Activated naive CD4-positive, alpha-beta T cell treated with anti-CD3 and anti-CD28 coated beads, Interleukin-2, amount 50 U/mL, for 24 hours (primary cell): ENCODE data around the gene TGM3.

Experiments
- H3K27ac Mint-ChIP-seq: one replicate; pipeline ENCODE4 v1.8.0; 2021; ENCODE audit warnings: mild to moderate bottlenecking, mixed read lengths
- H3K27me3 Mint-ChIP-seq: one replicate; pipeline ENCODE4 v1.8.0; 2021; ENCODE audit warnings: mixed read lengths
- H3K36me3 Mint-ChIP-seq: one replicate; pipeline ENCODE4 v1.8.0; 2021; ENCODE audit warnings: mixed read lengths
- H3K4me1 Mint-ChIP-seq: one replicate; pipeline ENCODE4 v1.8.0; 2021; ENCODE audit warnings: mixed read lengths
- H3K4me3 Mint-ChIP-seq: one replicate; pipeline ENCODE4 v1.8.0; 2021; ENCODE audit warnings: mild to moderate bottlenecking, mixed read lengths
- H3K9me3 Mint-ChIP-seq: one replicate; pipeline ENCODE4 v1.8.0; 2021; ENCODE audit warnings: mixed read lengths

The TGM3 gene

GRCh38 chr20:2364044-2364443 lies 68.2 kb downstream of the TGM3 start:
- Mint-ChIP-seq H3K36me3 (peaks cover 3% of the 10 kb centered on the region), H3K4me1 (no peaks in the 10 kb centered on the region), H3K9me3 (peaks cover 25% of the 10 kb centered on the region), H3K27ac (no peak overlapping the region), H3K27me3 (peaks cover 23% of the 10 kb centered on the region), H3K4me3 (no peak overlapping the region)

- Mint-ChIP-seq H3K4me3 (no peak overlapping the region), H3K27ac (no peak overlapping the region), H3K36me3 (peaks cover 3% of the 10 kb centered on the region), H3K4me1 (no peaks in the 10 kb centered on the region), H3K27me3 (peaks cover 24% of the 10 kb centered on the region), H3K9me3 (peaks cover 19% of the 10 kb centered on the region)
Observed at GRCh38 chr20:2365091-2365490, 69.3 kb downstream of the TGM3 start.

- H3K36me3 Mint-ChIP-seq, result peaks cover 3% of the 10 kb centered on the region
Observed at GRCh38 chr20:2365666-2366065, 69.9 kb downstream of the TGM3 start.

GRCh38 chr20:2368621-2369020 lies 72.8 kb downstream of the TGM3 start:
- no peak overlapping the region for H3K4me3 Mint-ChIP-seq
- H3K36me3 Mint-ChIP-seq, result no peaks in the 10 kb centered on the region
- peaks cover 42% of the 10 kb centered on the region for H3K27me3 Mint-ChIP-seq
- H3K27ac Mint-ChIP-seq, result no peak overlapping the region
- no peaks in the 10 kb centered on the region for H3K4me1 Mint-ChIP-seq
- peaks cover 6% of the 10 kb centered on the region for H3K9me3 Mint-ChIP-seq

More at GRCh38 chr20:2365666-2366065, 69.9 kb downstream of the TGM3 start:
- Mint-ChIP-seq H3K9me3 (peaks cover 16% of the 10 kb centered on the region), H3K4me3 (no peak overlapping the region), H3K27ac (no peak overlapping the region), H3K27me3 (peaks cover 24% of the 10 kb centered on the region), H3K4me1 (no peaks in the 10 kb centered on the region)

- Mint-ChIP-seq H3K36me3 (no peaks in the 10 kb centered on the region), H3K27ac (no peak overlapping the region), H3K4me3 (no peak overlapping the region), H3K27me3 (peaks cover 37% of the 10 kb centered on the region), H3K9me3 (peaks cover 6% of the 10 kb centered on the region), H3K4me1 (no peaks in the 10 kb centered on the region)
Observed at GRCh38 chr20:2373098-2373497, 77.3 kb downstream of the TGM3 start.

- H3K27ac Mint-ChIP-seq, result no peak overlapping the region
- no peaks in the 10 kb centered on the region for H3K36me3 Mint-ChIP-seq
- peaks cover 31% of the 10 kb centered on the region for H3K27me3 Mint-ChIP-seq
- H3K4me3 Mint-ChIP-seq, result no peak overlapping the region
- no peaks in the 10 kb centered on the region for H3K9me3 Mint-ChIP-seq
- H3K4me1 Mint-ChIP-seq, result peaks cover 13% of the 10 kb centered on the region
Observed at GRCh38 chr20:2374346-2375125, 78.7 kb downstream of the TGM3 start.

GRCh38 chr20:2378893-2379292 lies 83.1 kb downstream of the TGM3 start:
- no peaks in the 10 kb centered on the region for H3K36me3 Mint-ChIP-seq
- H3K4me3 Mint-ChIP-seq, result no peak overlapping the region
- H3K27ac Mint-ChIP-seq, result no peak overlapping the region
- H3K27me3 Mint-ChIP-seq, result peaks cover 6% of the 10 kb centered on the region
- H3K9me3 Mint-ChIP-seq, result no peaks in the 10 kb centered on the region
- peaks cover 26% of the 10 kb centered on the region for H3K4me1 Mint-ChIP-seq

- Mint-ChIP-seq H3K27me3 (peaks cover 3% of the 10 kb centered on the region), H3K4me3 (peak overlapping the region; percentile 36), H3K9me3 (no peaks in the 10 kb centered on the region), H3K36me3 (no peaks in the 10 kb centered on the region), H3K27ac (no peak overlapping the region), H3K4me1 (peaks cover 26% of the 10 kb centered on the region)
Observed at GRCh38 chr20:2379511-2380229, 83.9 kb downstream of the TGM3 start.

- H3K36me3 Mint-ChIP-seq, result no peaks in the 10 kb centered on the region
- peak within 1 kb of the TSS; percentile 36 for H3K4me3 Mint-ChIP-seq
- no peaks in the 10 kb centered on the region for H3K9me3 Mint-ChIP-seq
- peaks cover 3% of the 10 kb centered on the region for H3K27me3 Mint-ChIP-seq
- peaks cover 26% of the 10 kb centered on the region for H3K4me1 Mint-ChIP-seq
- no peak within 1 kb of the TSS for H3K27ac Mint-ChIP-seq
Observed at GRCh38 chr20:2380601-2381000, 84.8 kb downstream of the TGM3 start, which contains the start of gene TGM6. Gene TGM6 (plus strand): TSS chr20:2380901. CDS start chr20:2380969, 68 bp downstream.

GRCh38 chr20:2381303-2381702 lies 85.5 kb downstream of the TGM3 start:
- H3K4me1 Mint-ChIP-seq, result peaks cover 26% of the 10 kb centered on the region
- no peak overlapping the region for H3K27ac Mint-ChIP-seq
- H3K36me3 Mint-ChIP-seq, result no peaks in the 10 kb centered on the region
- no peak overlapping the region for H3K4me3 Mint-ChIP-seq
- H3K27me3 Mint-ChIP-seq, result peaks cover 3% of the 10 kb centered on the region
- H3K9me3 Mint-ChIP-seq, result no peaks in the 10 kb centered on the region

- H3K27me3 Mint-ChIP-seq, result peaks cover 3% of the 10 kb centered on the region
- H3K4me1 Mint-ChIP-seq, result peaks cover 29% of the 10 kb centered on the region
- no peaks in the 10 kb centered on the region for H3K9me3 Mint-ChIP-seq
- no peaks in the 10 kb centered on the region for H3K36me3 Mint-ChIP-seq
- no peak overlapping the region for H3K4me3 Mint-ChIP-seq
- no peak overlapping the region for H3K27ac Mint-ChIP-seq
Observed at GRCh38 chr20:2382833-2383232, 87.0 kb downstream of the TGM3 start.

GRCh38 chr20:2385026-2385425 lies 89.2 kb downstream of the TGM3 start:
- Mint-ChIP-seq H3K27ac (no peak overlapping the region), H3K9me3 (no peaks in the 10 kb centered on the region), H3K27me3 (peaks cover 2% of the 10 kb centered on the region), H3K4me3 (no peak overlapping the region), H3K36me3 (no peaks in the 10 kb centered on the region), H3K4me1 (peaks cover 11% of the 10 kb centered on the region)

- Mint-ChIP-seq H3K4me3 (no peak overlapping the region), H3K9me3 (no peaks in the 10 kb centered on the region), H3K27me3 (peaks cover 2% of the 10 kb centered on the region)
Observed at GRCh38 chr20:2385496-2385895, 89.7 kb downstream of the TGM3 start.

GRCh38 chr20:2386516-2387179 lies 90.8 kb downstream of the TGM3 start:
- H3K9me3 Mint-ChIP-seq, result no peaks in the 10 kb centered on the region
- H3K27ac Mint-ChIP-seq, result no peak overlapping the region
- H3K4me3 Mint-ChIP-seq, result no peak overlapping the region
- H3K27me3 Mint-ChIP-seq, result peaks cover 2% of the 10 kb centered on the region
- peaks cover 3% of the 10 kb centered on the region for H3K4me1 Mint-ChIP-seq
- no peaks in the 10 kb centered on the region for H3K36me3 Mint-ChIP-seq

More at GRCh38 chr20:2385496-2385895, 89.7 kb downstream of the TGM3 start:
- no peak overlapping the region for H3K27ac Mint-ChIP-seq
- H3K36me3 Mint-ChIP-seq, result no peaks in the 10 kb centered on the region
- peaks cover 7% of the 10 kb centered on the region for H3K4me1 Mint-ChIP-seq

- Mint-ChIP-seq H3K4me3 (no peak overlapping the region), H3K27ac (no peak overlapping the region), H3K4me1 (peaks cover 3% of the 10 kb centered on the region), H3K27me3 (peaks cover 2% of the 10 kb centered on the region), H3K9me3 (no peaks in the 10 kb centered on the region), H3K36me3 (no peaks in the 10 kb centered on the region)
Observed at GRCh38 chr20:2387180-2387577, 91.4 kb downstream of the TGM3 start.

- H3K27ac Mint-ChIP-seq, result no peak overlapping the region
- H3K36me3 Mint-ChIP-seq, result no peaks in the 10 kb centered on the region
- peaks cover 3% of the 10 kb centered on the region for H3K4me1 Mint-ChIP-seq
- H3K27me3 Mint-ChIP-seq, result peaks cover 2% of the 10 kb centered on the region
- H3K9me3 Mint-ChIP-seq, result no peaks in the 10 kb centered on the region
- no peak overlapping the region for H3K4me3 Mint-ChIP-seq
Observed at GRCh38 chr20:2387580-2387979, 91.8 kb downstream of the TGM3 start.
